Activated naive CD8-positive, alpha-beta T cell treated with anti-CD3 and anti-CD28 coated beads for 36 hours (primary cell): Measurements from ENCODE around the gene MAMDC2. TPM values are rescaled to one million over a fixed set of nuclear protein-coding genes. Genes with fewer than 3 reads are reported as not detected.

Source experiments
- DNase-seq: peaks from one replicate; pipeline ENCODE4 v3.0.0; 2021
- H3K27ac Mint-ChIP-seq: one replicate; pipeline ENCODE4 v1.8.0; 2022; ENCODE audit warnings: mild to moderate bottlenecking, moderate library complexity, mixed read lengths
- H3K27me3 Mint-ChIP-seq: one replicate; pipeline ENCODE4 v1.8.0; 2022; ENCODE audit warnings: mild to moderate bottlenecking, mixed read lengths
- H3K36me3 Mint-ChIP-seq: one replicate; pipeline ENCODE4 v1.8.0; 2021; ENCODE audit warnings: mild to moderate bottlenecking, mixed read lengths
- H3K4me1 Mint-ChIP-seq: one replicate; pipeline ENCODE4 v1.8.0; 2021; ENCODE audit warnings: mixed read lengths
- H3K4me3 Mint-ChIP-seq: one replicate; pipeline ENCODE4 v1.8.0; 2022; ENCODE audit warnings: mild to moderate bottlenecking, moderate library complexity, mixed read lengths
- H3K9me3 Mint-ChIP-seq: one replicate; pipeline ENCODE4 v1.8.0; 2022; ENCODE audit warnings: mixed read lengths
- total RNA-seq, 2 experiments: library from RNA; stranded (reverse); gene quantifications; one replicate each; pipeline ENCODE4 v1.2.3, GENCODE V29; 2021

MAMDC2 gene
- total RNA-seq, 2 experiments from 2014 or later, result not detected

GRCh38 chr9:70120834-70121510, 77.3 kb downstream of the MAMDC2 start:
- Mint-ChIP-seq H3K36me3 (no peaks in the 10 kb centered on the region), H3K4me3 (no peak overlapping the region)

GRCh38 chr9:70121818-70122436, 78.3 kb downstream of the MAMDC2 start:
- H3K27ac Mint-ChIP-seq, result no peak overlapping the region
- H3K4me1 Mint-ChIP-seq, result no peaks in the 10 kb centered on the region
- H3K36me3 Mint-ChIP-seq, result no peaks in the 10 kb centered on the region
- no peak for DNase-seq
- H3K9me3 Mint-ChIP-seq, result no peaks in the 10 kb centered on the region
- no peak overlapping the region for H3K4me3 Mint-ChIP-seq
- no peaks in the 10 kb centered on the region for H3K27me3 Mint-ChIP-seq

More at GRCh38 chr9:70120834-70121510, 77.3 kb downstream of the MAMDC2 start:
- H3K4me1 Mint-ChIP-seq, result no peaks in the 10 kb centered on the region
- no peak for DNase-seq
- H3K9me3 Mint-ChIP-seq, result no peaks in the 10 kb centered on the region
- no peaks in the 10 kb centered on the region for H3K27me3 Mint-ChIP-seq
- H3K27ac Mint-ChIP-seq, result no peak overlapping the region

- DNase-seq, result no peak
- Mint-ChIP-seq H3K4me3 (no peak overlapping the region), H3K27me3 (no peaks in the 10 kb centered on the region), H3K9me3 (no peaks in the 10 kb centered on the region), H3K4me1 (no peaks in the 10 kb centered on the region), H3K27ac (no peak overlapping the region), H3K36me3 (no peaks in the 10 kb centered on the region)
Measured at GRCh38 chr9:70123695-70124094, 80.0 kb downstream of the MAMDC2 start.

GRCh38 chr9:70125621-70126263, 82.1 kb downstream of the MAMDC2 start:
- Mint-ChIP-seq H3K9me3 (no peaks in the 10 kb centered on the region), H3K4me1 (no peaks in the 10 kb centered on the region), H3K27me3 (no peaks in the 10 kb centered on the region), H3K27ac (no peak overlapping the region), H3K4me3 (no peak overlapping the region), H3K36me3 (no peaks in the 10 kb centered on the region)
- DNase-seq, result no peak

GRCh38 chr9:70127036-70127435, 83.4 kb downstream of the MAMDC2 start:
- DNase-seq, result no peak
- H3K9me3 Mint-ChIP-seq, result no peaks in the 10 kb centered on the region
- H3K4me3 Mint-ChIP-seq, result no peak overlapping the region
- H3K4me1 Mint-ChIP-seq, result no peaks in the 10 kb centered on the region
- H3K36me3 Mint-ChIP-seq, result no peaks in the 10 kb centered on the region
- no peak overlapping the region for H3K27ac Mint-ChIP-seq
- H3K27me3 Mint-ChIP-seq, result no peaks in the 10 kb centered on the region

GRCh38 chr9:70127540-70128416, 84.1 kb downstream of the MAMDC2 start:
- no peak for DNase-seq
- H3K27ac Mint-ChIP-seq, result no peak overlapping the region
- H3K36me3 Mint-ChIP-seq, result no peaks in the 10 kb centered on the region
- no peak overlapping the region for H3K4me3 Mint-ChIP-seq
- no peaks in the 10 kb centered on the region for H3K9me3 Mint-ChIP-seq
- H3K27me3 Mint-ChIP-seq, result no peaks in the 10 kb centered on the region
- no peaks in the 10 kb centered on the region for H3K4me1 Mint-ChIP-seq

GRCh38 chr9:70130266-70130665, 86.6 kb downstream of the MAMDC2 start:
- Mint-ChIP-seq H3K4me1 (no peaks in the 10 kb centered on the region), H3K4me3 (no peak overlapping the region), H3K27me3 (no peaks in the 10 kb centered on the region), H3K27ac (no peak overlapping the region), H3K9me3 (no peaks in the 10 kb centered on the region), H3K36me3 (no peaks in the 10 kb centered on the region)
- DNase-seq, result no peak

GRCh38 chr9:70131296-70131695, 87.6 kb downstream of the MAMDC2 start:
- no peak for DNase-seq
- Mint-ChIP-seq H3K4me3 (no peak overlapping the region), H3K4me1 (no peaks in the 10 kb centered on the region), H3K27ac (no peak overlapping the region), H3K27me3 (no peaks in the 10 kb centered on the region), H3K9me3 (no peaks in the 10 kb centered on the region), H3K36me3 (no peaks in the 10 kb centered on the region)

- H3K27me3 Mint-ChIP-seq, result no peaks in the 10 kb centered on the region
- no peak overlapping the region for H3K27ac Mint-ChIP-seq
- H3K4me1 Mint-ChIP-seq, result no peaks in the 10 kb centered on the region
- no peak overlapping the region for H3K4me3 Mint-ChIP-seq
- no peaks in the 10 kb centered on the region for H3K36me3 Mint-ChIP-seq
- H3K9me3 Mint-ChIP-seq, result no peaks in the 10 kb centered on the region
- no peak for DNase-seq
Measured at GRCh38 chr9:70133253-70134208, 89.9 kb downstream of the MAMDC2 start.

- Mint-ChIP-seq H3K36me3 (no peaks in the 10 kb centered on the region), H3K9me3 (no peaks in the 10 kb centered on the region), H3K4me3 (no peak overlapping the region), H3K27me3 (no peaks in the 10 kb centered on the region), H3K4me1 (no peaks in the 10 kb centered on the region), H3K27ac (no peak overlapping the region)
- no peak for DNase-seq
Measured at GRCh38 chr9:70134360-70134759, 90.7 kb downstream of the MAMDC2 start.

- H3K4me3 Mint-ChIP-seq, result no peak overlapping the region
- H3K27ac Mint-ChIP-seq, result no peak overlapping the region
- H3K36me3 Mint-ChIP-seq, result no peaks in the 10 kb centered on the region
- no peak for DNase-seq
- no peaks in the 10 kb centered on the region for H3K4me1 Mint-ChIP-seq
- H3K27me3 Mint-ChIP-seq, result no peaks in the 10 kb centered on the region
- H3K9me3 Mint-ChIP-seq, result no peaks in the 10 kb centered on the region
Measured at GRCh38 chr9:70135176-70135575, 91.5 kb downstream of the MAMDC2 start.

GRCh38 chr9:70136632-70137031, 93.0 kb downstream of the MAMDC2 start:
- no peak overlapping the region for H3K27ac Mint-ChIP-seq
- H3K36me3 Mint-ChIP-seq, result peaks cover 1% of the 10 kb centered on the region
- H3K4me3 Mint-ChIP-seq, result no peak overlapping the region
- H3K27me3 Mint-ChIP-seq, result no peaks in the 10 kb centered on the region
- no peak for DNase-seq
- no peaks in the 10 kb centered on the region for H3K4me1 Mint-ChIP-seq
- no peaks in the 10 kb centered on the region for H3K9me3 Mint-ChIP-seq

GRCh38 chr9:70137577-70137976, 93.9 kb downstream of the MAMDC2 start:
- Mint-ChIP-seq H3K36me3 (peaks cover 1% of the 10 kb centered on the region), H3K4me1 (no peaks in the 10 kb centered on the region), H3K4me3 (no peak overlapping the region), H3K27me3 (no peaks in the 10 kb centered on the region), H3K27ac (no peak overlapping the region), H3K9me3 (no peaks in the 10 kb centered on the region)
- DNase-seq, result no peak

- no peaks in the 10 kb centered on the region for H3K9me3 Mint-ChIP-seq
- no peaks in the 10 kb centered on the region for H3K4me1 Mint-ChIP-seq
- no peak overlapping the region for H3K4me3 Mint-ChIP-seq
- no peak overlapping the region for H3K27ac Mint-ChIP-seq
- no peak for DNase-seq
- no peaks in the 10 kb centered on the region for H3K27me3 Mint-ChIP-seq
- peaks cover 1% of the 10 kb centered on the region for H3K36me3 Mint-ChIP-seq
Measured at GRCh38 chr9:70142101-70142500, 98.5 kb downstream of the MAMDC2 start.
